H9 (cell line): ENCODE measurements around the gene TRIM67. TPM values are rescaled to one million over a fixed set of nuclear protein-coding genes. Genes with fewer than 3 reads are reported as not detected.

Experiments
- DNase-seq: peaks from one replicate; pipeline ENCODE4 v3.0.0-alpha.2; 2017
- H2AFZ ChIP-seq: one replicate; pipeline ENCODE4 v1.6.1; 2013; ENCODE audit warnings: mild to moderate bottlenecking, low read length, control low read depth, moderate library complexity
- H2AK5ac ChIP-seq: 2 replicates; pipeline ENCODE4 v1.6.1; 2013; ENCODE audit warnings: low read length, control low read depth, mixed read lengths; ENCODE audit not compliant: insufficient read length
- H2BK120ac ChIP-seq: one replicate; pipeline ENCODE4 v1.6.1; 2013; ENCODE audit warnings: low read depth, mild to moderate bottlenecking, low read length, control low read depth, inconsistent platforms; ENCODE audit not compliant: poor library complexity, severe bottlenecking
- H2BK12ac ChIP-seq: 2 replicates; pipeline ENCODE4 v1.6.1; 2013; ENCODE audit warnings: low read length, control low read depth, mixed read lengths, low read depth; ENCODE audit not compliant: insufficient read length
- H2BK15ac ChIP-seq: 2 replicates; pipeline ENCODE4 v1.6.1; 2013; ENCODE audit warnings: low read depth, low read length, control low read depth
- H2BK20ac ChIP-seq: one replicate; pipeline ENCODE4 v1.6.1; 2013; ENCODE audit warnings: low read depth, mild to moderate bottlenecking, low read length, control low read depth, inconsistent platforms; ENCODE audit not compliant: poor library complexity, severe bottlenecking
- H2BK5ac ChIP-seq: 2 replicates; pipeline ENCODE4 v1.6.1; 2013; ENCODE audit warnings: low read length, control low read depth, mixed read lengths; ENCODE audit not compliant: insufficient read length
- H3K14ac ChIP-seq: 2 replicates; pipeline ENCODE4 v1.6.1; 2013; ENCODE audit warnings: low read length, control low read depth; ENCODE audit not compliant: insufficient read depth
- H3K18ac ChIP-seq: 2 replicates; pipeline ENCODE4 v1.6.1; 2013; ENCODE audit warnings: low read depth, mild to moderate bottlenecking, mixed read lengths, low read length, control low read depth; ENCODE audit not compliant: insufficient read length
- H3K23ac ChIP-seq: 2 replicates; pipeline ENCODE4 v1.6.1; 2013; ENCODE audit warnings: low read length, control low read depth, mixed read lengths, low read depth; ENCODE audit not compliant: insufficient read length
- H3K23me2 ChIP-seq: 2 replicates; pipeline ENCODE4 v1.6.1; 2013; ENCODE audit warnings: low read depth, mild to moderate bottlenecking, mixed read lengths, low read length, control low read depth; ENCODE audit not compliant: insufficient read length, poor library complexity, severe bottlenecking
- H3K27ac ChIP-seq: 2 replicates; pipeline ENCODE4 v1.5.1; 2013; ENCODE audit warnings: low read length, control low read depth, mixed read lengths, low read depth; ENCODE audit not compliant: insufficient read length
- H3K27me3 ChIP-seq: 2 replicates; pipeline ENCODE4 v1.6.1; 2013; ENCODE audit warnings: low read length, control low read depth, inconsistent platforms; ENCODE audit not compliant: insufficient read depth
- H3K4ac ChIP-seq: 2 replicates; pipeline ENCODE4 v1.6.1; 2013; ENCODE audit warnings: low read depth, mild to moderate bottlenecking, control low read depth, inconsistent platforms, low read length, moderate library complexity
- H3K4me1 ChIP-seq: 2 replicates; pipeline ENCODE4 v1.6.1; 2013; ENCODE audit warnings: low read length, control low read depth, inconsistent platforms; ENCODE audit not compliant: insufficient read depth
- H3K4me2 ChIP-seq: 2 replicates; pipeline ENCODE4 v1.6.1; 2013; ENCODE audit warnings: low read length, control low read depth, mixed read lengths; ENCODE audit not compliant: insufficient read length, insufficient read depth
- H3K56ac ChIP-seq: 2 replicates; pipeline ENCODE4 v1.6.1; 2013; ENCODE audit warnings: low read depth, mild to moderate bottlenecking, mixed read lengths, low read length, control low read depth; ENCODE audit not compliant: insufficient read length
- H3K79me1 ChIP-seq: 2 replicates; pipeline ENCODE4 v1.6.1; 2013; ENCODE audit warnings: low read depth, mild to moderate bottlenecking, moderate library complexity, low read length, control low read depth, inconsistent platforms; ENCODE audit not compliant: insufficient read depth, poor library complexity, severe bottlenecking
- H3K79me2 ChIP-seq: 2 replicates; pipeline ENCODE4 v1.6.1; 2013; ENCODE audit warnings: low read length, control low read depth, inconsistent platforms; ENCODE audit not compliant: insufficient read depth
- H3K9ac ChIP-seq: 2 replicates; pipeline ENCODE4 v1.6.1; 2013; ENCODE audit warnings: low read length, control low read depth, mixed read lengths; ENCODE audit not compliant: insufficient read length; ENCODE audit errors: extremely low read depth
- H3K9me3 ChIP-seq: one replicate; pipeline ENCODE4 v1.6.1; 2013; ENCODE audit warnings: low read depth, low read length, inconsistent platforms; ENCODE audit not compliant: control insufficient read depth
- H3T11ph ChIP-seq: one replicate; pipeline ENCODE4 v1.6.1; 2013; ENCODE audit warnings: mild to moderate bottlenecking, low read length, control low read depth, inconsistent platforms
- H4K20me1 ChIP-seq: one replicate; pipeline ENCODE4 v1.6.1; 2013; ENCODE audit not compliant: control insufficient read depth, insufficient read length, insufficient read depth
- H4K5ac ChIP-seq: 2 replicates; pipeline ENCODE4 v1.6.1; 2013; ENCODE audit warnings: low read depth, mild to moderate bottlenecking, mixed read lengths, low read length, control low read depth; ENCODE audit not compliant: insufficient read length
- H4K8ac ChIP-seq: replicated peaks from 2 replicates; pipeline ENCODE4 v1.6.1; 2013; ENCODE audit warnings: low read length, control low read depth, mixed read lengths, low read depth; ENCODE audit not compliant: insufficient read length
- H4K91ac ChIP-seq: 2 replicates; pipeline ENCODE4 v1.6.1; 2013; ENCODE audit warnings: low read depth, mild to moderate bottlenecking, moderate library complexity, mixed read lengths, low read length, control low read depth; ENCODE audit not compliant: insufficient read length
- H3K27ac Mint-ChIP-seq, 3 experiments: 2 replicates in 2 of 3; 3 replicates in 1 of 3; pipeline ENCODE4 v1.8.0; 2020 to 2021; ENCODE audit warnings: mixed read lengths in 3 of 3, mild to moderate bottlenecking in 1 of 3, moderate library complexity in 1 of 3
- H3K27me3 Mint-ChIP-seq: 2 replicates; pipeline ENCODE4 v1.8.0; 2021; ENCODE audit warnings: low read depth, mild to moderate bottlenecking, moderate library complexity, mixed read lengths
- H3K36me3 Mint-ChIP-seq, 3 experiments: 2 replicates in 2 of 3; 3 replicates in 1 of 3; pipeline ENCODE4 v1.8.0; 2020 to 2021; ENCODE audit warnings: low read depth in 3 of 3, mixed read lengths in 3 of 3; ENCODE audit not compliant: insufficient read depth in 1 of 3
- H3K4me1 Mint-ChIP-seq, 2 experiments: 2 replicates each; pipeline ENCODE4 v1.8.0; 2020; ENCODE audit warnings: mixed read lengths in 2 of 2
- H3K4me3 Mint-ChIP-seq, 2 experiments: 2 replicates in 1 of 2; 3 replicates in 1 of 2; pipeline ENCODE4 v1.8.0; 2020 to 2021; ENCODE audit warnings: mild to moderate bottlenecking in 2 of 2, mixed read lengths in 2 of 2, moderate library complexity in 1 of 2
- H3K9me3 Mint-ChIP-seq, 2 experiments: 2 replicates in 1 of 2; 3 replicates in 1 of 2; pipeline ENCODE4 v1.8.0; 2020; ENCODE audit warnings: mild to moderate bottlenecking in 2 of 2, mixed read lengths in 2 of 2, moderate library complexity in 1 of 2
- CTCF ChIP-seq: fragments of 200-600 bp; sonication (generic); conservative IDR thresholded peaks from 3 replicates; pipeline ENCODE4 v1.8.0; 2021; ENCODE audit warnings: antibody characterized with exemption, mild to moderate bottlenecking
- WGBS: extraction: QIAGEN DNeasy Blood & Tissue Kit; methylation state at CpG from one replicate; pipeline ENCODE4 v1.1.7; 2013; ENCODE audit warnings: missing lambda C conversion rate, low lambda C conversion rate, mixed read lengths; ENCODE audit not compliant: insufficient read length; ENCODE audit errors: extremely low coverage; 5-methylcytosine and 5-hydroxymethylcytosine counted together
- total RNA-seq: library from RNA; stranded (reverse); gene quantifications from 2 replicates; pipeline ENCODE4 v1.2.1, GENCODE V29; 2021

The TRIM67 gene
- total RNA-seq, 1 experiment from 2014 or later = not detected

GRCh38 chr1:231185391-231185790, 23.5 kb downstream of the TRIM67 start:
- WGBS = no CpG with 5 or more reads among the region's 11 CpGs
- no peak overlapping the region for H2BK12ac ChIP-seq
- peaks cover 32 to 36% of the 10 kb centered on the region in 2 experiments for H3K4me1 Mint-ChIP-seq

More at GRCh38 chr1:231185391-231185790, 23.5 kb downstream of the TRIM67 start:
- Histone ChIP-seq H4K91ac (no peak overlapping the region), H3K27me3 (no peaks in the 10 kb centered on the region; the same call in 1 of the 2 replicates), H2BK5ac (no peak overlapping the region), H4K20me1 (no peaks in the 10 kb centered on the region), H3K4me2 (no peak overlapping the region), H3K18ac (no peak overlapping the region), H2BK120ac (no peak overlapping the region), H3K4me1 (no peaks in the 10 kb centered on the region), H4K8ac (no peak overlapping the region), H2AFZ (no peak overlapping the region), H3K79me1 (no peaks in the 10 kb centered on the region), H4K5ac (no peak overlapping the region), H3K4ac (no peak overlapping the region), H2BK20ac (no peak overlapping the region), H3K14ac (no peak overlapping the region; the same call in 1 of the 2 replicates), H3K56ac (no peak overlapping the region), H3K23ac (no peak overlapping the region), H3K23me2 (no peaks in the 10 kb centered on the region), H3T11ph (no peak overlapping the region), H3K9me3 (no peaks in the 10 kb centered on the region), H3K27ac (no peak overlapping the region), H3K79me2 (no peaks in the 10 kb centered on the region), H2AK5ac (no peak overlapping the region), H2BK15ac (no peak overlapping the region), H3K9ac (no peak overlapping the region)
- no peak for TF ChIP-seq CTCF
- DNase-seq = no peak
- H3K27me3 Mint-ChIP-seq = peaks cover 91% of the 10 kb centered on the region
- H3K9me3 Mint-ChIP-seq = peaks cover 6 to 13% of the 10 kb centered on the region in 2 experiments; a peak in 4 of 5 replicates
- no peak overlapping the region for H3K4me3 Mint-ChIP-seq
- no peak overlapping the region for H3K27ac Mint-ChIP-seq
- H3K36me3 Mint-ChIP-seq = peaks cover 0 to 11% (median 0%) of the 10 kb centered on the region in 3 experiments; a peak in 2 of 7 replicates
